Central memory CD8-positive, alpha-beta T cell (primary cell): ENCODE results near the gene DBN1.
A peak's percentile ranks its signal among the peaks of the same experiment; 100 is the strongest.

ENCODE experiments used
- ATAC-seq: fragments of 150-1000 bp; cut with Tn5 transposase; replicated peaks from 2 replicates; pipeline ENCODE4 v1.10.0; 2022; ENCODE audit warnings: mild to moderate bottlenecking, moderate FRiP score, moderate number of reproducible peaks; ENCODE audit not compliant: poor library complexity, severe bottlenecking; ENCODE audit errors: extremely low read depth
- DNase-seq, 2 donors: peaks; one replicate each; pipeline ENCODE4 v3.0.0; 2021; ENCODE audit warnings: low spot score in 2 of 2
- H3K27ac Mint-ChIP-seq: one replicate; pipeline ENCODE4 v1.8.0; 2022; ENCODE audit warnings: low read depth, mild to moderate bottlenecking, moderate library complexity, mixed read lengths
- H3K27me3 Mint-ChIP-seq: one replicate; pipeline ENCODE4 v1.8.0; 2022; ENCODE audit warnings: mixed read lengths
- H3K36me3 Mint-ChIP-seq: one replicate; pipeline ENCODE4 v1.8.0; 2022; ENCODE audit warnings: mild to moderate bottlenecking, moderate library complexity, mixed read lengths; ENCODE audit not compliant: insufficient read depth
- H3K4me1 Mint-ChIP-seq: one replicate; pipeline ENCODE4 v1.8.0; 2022; ENCODE audit warnings: mixed read lengths
- H3K4me3 Mint-ChIP-seq: one replicate; pipeline ENCODE4 v1.8.0; 2022; ENCODE audit warnings: mild to moderate bottlenecking, moderate library complexity, mixed read lengths
- H3K9me3 Mint-ChIP-seq: one replicate; pipeline ENCODE4 v1.8.0; 2022; ENCODE audit warnings: mixed read lengths

The DBN1 gene

DNA sequence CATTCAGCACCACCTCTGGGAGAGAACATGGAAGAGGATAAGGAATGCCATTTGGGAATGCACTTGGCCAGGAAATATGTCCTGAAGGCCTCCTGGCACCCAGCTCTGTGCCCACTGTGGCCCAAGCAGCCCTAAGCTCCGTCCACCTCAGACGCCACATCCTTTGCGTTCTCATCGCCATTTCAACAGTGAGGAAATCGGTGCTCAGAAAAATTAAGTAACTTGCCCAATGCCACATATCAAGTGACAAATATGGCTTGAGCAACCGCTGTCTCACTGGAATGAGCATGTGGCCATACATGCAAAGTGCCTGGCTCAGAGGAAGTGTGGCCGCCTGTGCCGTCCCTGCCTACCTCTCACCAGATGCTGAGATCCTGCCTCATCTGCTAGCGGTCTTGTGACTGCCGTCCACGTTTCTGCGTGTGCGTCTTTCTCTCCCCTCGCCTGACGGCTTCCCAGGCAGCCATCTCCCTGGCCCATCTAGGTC lies 37.2 kb upstream of the DBN1 start:
- H3K36me3 Mint-ChIP-seq = peaks cover 12% of the 10 kb centered on the region
- H3K9me3 Mint-ChIP-seq = no peaks in the 10 kb centered on the region
- H3K4me1 Mint-ChIP-seq = peaks cover 18% of the 10 kb centered on the region
- no peak overlapping the region for H3K4me3 Mint-ChIP-seq
- no peak for DNase-seq
- H3K27me3 Mint-ChIP-seq = no peaks in the 10 kb centered on the region
- H3K27ac Mint-ChIP-seq = no peak overlapping the region
- ATAC-seq = no peak

DNA sequence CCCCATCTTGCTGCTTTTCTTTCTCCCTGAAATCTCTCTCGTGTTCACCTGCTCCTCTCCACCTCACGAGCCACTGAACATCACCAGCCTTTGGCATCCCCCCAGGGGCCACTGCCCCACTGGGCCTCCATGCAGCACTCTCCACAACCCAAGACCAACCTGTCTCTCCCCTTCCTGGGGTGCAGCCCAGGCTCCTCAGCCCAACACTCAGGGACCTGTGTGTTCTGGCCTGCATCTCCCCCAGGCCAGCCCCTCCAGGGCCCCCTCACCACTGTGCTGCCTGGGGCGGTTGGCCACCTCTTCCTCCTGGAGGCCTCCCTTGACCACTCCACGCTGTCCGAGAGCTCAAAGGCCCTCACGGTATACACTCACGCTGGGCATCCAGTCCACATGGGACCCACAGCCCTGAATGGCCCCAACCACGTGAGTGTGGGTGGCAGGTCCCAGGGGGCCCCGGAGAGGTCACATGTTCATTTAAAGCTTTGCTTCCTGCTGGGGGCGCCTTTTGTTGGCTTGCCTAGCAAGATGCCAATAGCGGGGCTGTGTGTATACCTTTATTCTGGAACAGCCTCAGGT lies 36.6 kb upstream of the DBN1 start:
- DNase-seq (no peak), ATAC-seq (no peak)
- no peaks in the 10 kb centered on the region for H3K9me3 Mint-ChIP-seq
- H3K4me1 Mint-ChIP-seq = peaks cover 14% of the 10 kb centered on the region
- H3K36me3 Mint-ChIP-seq = peaks cover 13% of the 10 kb centered on the region
- no peaks in the 10 kb centered on the region for H3K27me3 Mint-ChIP-seq
- H3K27ac Mint-ChIP-seq = no peak overlapping the region
- peak overlapping the region; percentile 53 for H3K4me3 Mint-ChIP-seq

DNA sequence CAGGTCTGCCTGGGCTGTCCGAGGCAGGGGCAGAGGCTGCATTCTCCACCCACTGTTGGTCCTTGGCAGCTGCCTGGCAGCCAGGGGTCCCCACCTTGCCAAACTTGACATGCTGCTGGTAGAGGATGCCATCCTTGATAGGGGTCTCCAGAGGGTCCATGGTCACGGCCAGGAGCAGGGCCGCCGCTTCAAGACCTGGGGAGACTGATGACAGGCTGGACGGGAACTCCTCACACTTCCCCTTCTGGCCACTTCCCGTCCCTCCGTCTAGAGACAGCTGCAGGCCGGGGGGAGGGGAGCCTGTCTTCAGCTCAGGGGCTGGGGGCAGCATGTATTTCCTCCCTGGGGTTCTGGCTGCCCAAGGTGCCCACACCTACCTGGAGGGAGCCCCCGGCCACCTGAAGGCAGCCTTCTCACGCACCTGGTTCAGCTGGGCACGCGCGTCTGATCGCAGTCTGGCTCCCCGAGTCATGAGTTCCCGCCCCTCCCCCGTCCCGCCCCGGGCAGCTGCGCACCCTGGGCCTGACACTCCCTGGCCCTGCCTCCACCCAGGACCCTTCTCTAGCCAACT lies 36.0 kb upstream of the DBN1 start, which contains the start of gene DOK3:
TSS of gene DOK3 (minus strand) at position 446 of the 571 bp plus-strand sequence. CDS start at position 160, 286 bp downstream.
- H3K4me3 Mint-ChIP-seq = peak within 1 kb of the TSS; percentile 63
- no peaks in the 10 kb centered on the region for H3K27me3 Mint-ChIP-seq
- no peaks in the 10 kb centered on the region for H3K9me3 Mint-ChIP-seq
- H3K36me3 Mint-ChIP-seq = peaks cover 11% of the 10 kb centered on the region
- no peak within 1 kb of the TSS for H3K27ac Mint-ChIP-seq
- H3K4me1 Mint-ChIP-seq = peaks cover 13% of the 10 kb centered on the region
- DNase-seq (no peak), ATAC-seq (no peak)

DNA sequence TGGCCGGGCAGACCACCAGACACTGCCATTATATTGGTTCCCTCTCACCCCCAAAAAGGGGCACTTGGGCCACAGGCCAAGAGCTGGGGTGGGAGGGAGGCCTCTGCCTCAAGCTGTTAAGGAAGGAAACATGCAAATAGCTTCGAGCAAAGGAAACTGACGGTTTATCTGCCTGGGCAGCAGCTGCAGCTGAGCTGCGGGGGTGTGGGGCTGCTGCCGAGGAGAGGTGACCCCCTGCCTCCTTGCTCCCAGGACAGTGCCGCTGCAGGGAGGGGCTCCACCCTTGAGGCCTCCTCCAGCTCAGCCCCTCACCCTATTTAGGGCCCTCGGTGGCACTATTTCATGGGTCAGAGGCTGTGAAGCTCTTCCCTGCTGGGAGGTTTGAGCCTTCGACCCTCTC lies 35.4 kb upstream of the DBN1 start:
- H3K4me3 Mint-ChIP-seq = peak overlapping the region; percentile 63
- H3K27ac Mint-ChIP-seq = no peak overlapping the region
- H3K36me3 Mint-ChIP-seq = peaks cover 10% of the 10 kb centered on the region
- DNase-seq (no peak), ATAC-seq (no peak)
- H3K4me1 Mint-ChIP-seq = peaks cover 7% of the 10 kb centered on the region
- H3K27me3 Mint-ChIP-seq = no peaks in the 10 kb centered on the region
- no peaks in the 10 kb centered on the region for H3K9me3 Mint-ChIP-seq

DNA sequence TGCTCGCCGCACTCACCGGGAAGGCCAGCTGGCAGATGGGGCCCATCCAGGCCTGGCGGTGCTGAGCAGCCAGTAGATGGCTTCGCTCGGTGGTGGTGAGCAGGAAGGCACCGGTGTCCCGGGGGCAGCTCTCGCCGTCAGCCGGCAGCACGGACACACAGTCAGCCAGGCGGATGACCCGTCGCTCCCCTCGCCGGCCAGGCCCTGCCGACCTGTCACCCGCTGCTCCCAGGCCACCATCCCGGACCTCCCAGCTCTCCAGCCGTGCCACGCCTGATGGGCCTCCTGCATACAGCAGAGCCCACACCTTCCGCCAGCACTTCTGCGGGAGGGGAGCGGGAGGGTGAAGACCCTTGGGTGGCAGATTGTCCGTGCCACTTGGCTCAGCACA lies 34.8 kb upstream of the DBN1 start:
- H3K27me3 Mint-ChIP-seq = no peaks in the 10 kb centered on the region
- no peak for DNase-seq
- H3K27ac Mint-ChIP-seq = no peak overlapping the region
- peaks cover 9% of the 10 kb centered on the region for H3K36me3 Mint-ChIP-seq
- no peaks in the 10 kb centered on the region for H3K9me3 Mint-ChIP-seq
- H3K4me3 Mint-ChIP-seq = no peak overlapping the region
- ATAC-seq = no peak
- peaks cover 5% of the 10 kb centered on the region for H3K4me1 Mint-ChIP-seq

DNA sequence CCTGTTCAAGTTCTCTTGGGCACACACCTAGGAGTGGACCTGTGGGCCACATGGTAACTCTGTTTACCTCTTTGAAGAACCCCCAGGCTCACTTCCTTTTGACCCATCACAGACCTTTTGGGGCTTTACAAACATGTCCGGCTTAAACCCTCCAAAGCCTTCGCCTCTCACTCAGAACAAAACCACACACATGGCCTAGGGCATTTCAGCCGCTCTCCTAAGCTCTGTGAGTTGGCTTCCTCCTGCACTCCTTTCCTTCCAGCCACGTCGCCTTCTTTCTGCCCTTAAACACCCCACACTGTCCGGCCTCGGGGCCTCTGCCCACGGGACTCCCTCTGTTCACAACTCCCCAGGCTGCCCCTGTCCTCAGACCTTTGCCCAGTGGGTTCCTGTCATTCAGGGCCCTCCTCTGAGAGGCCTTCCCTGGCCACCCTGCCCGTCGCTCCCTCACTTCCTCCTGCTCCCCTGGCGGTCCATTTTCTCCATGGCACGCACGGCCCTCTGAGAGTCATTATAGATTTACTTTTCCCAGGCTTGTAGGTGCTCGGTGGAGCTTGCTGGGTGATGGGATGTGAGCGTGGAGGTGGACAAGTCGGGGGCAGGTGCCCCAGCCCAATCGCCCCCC lies 34.3 kb upstream of the DBN1 start:
- Mint-ChIP-seq H3K4me1 (peaks cover 5% of the 10 kb centered on the region), H3K27me3 (no peaks in the 10 kb centered on the region), H3K27ac (no peak overlapping the region), H3K9me3 (no peaks in the 10 kb centered on the region), H3K36me3 (peaks cover 8% of the 10 kb centered on the region), H3K4me3 (no peak overlapping the region)
- no peak for DNase-seq
- ATAC-seq = no peak

DNA sequence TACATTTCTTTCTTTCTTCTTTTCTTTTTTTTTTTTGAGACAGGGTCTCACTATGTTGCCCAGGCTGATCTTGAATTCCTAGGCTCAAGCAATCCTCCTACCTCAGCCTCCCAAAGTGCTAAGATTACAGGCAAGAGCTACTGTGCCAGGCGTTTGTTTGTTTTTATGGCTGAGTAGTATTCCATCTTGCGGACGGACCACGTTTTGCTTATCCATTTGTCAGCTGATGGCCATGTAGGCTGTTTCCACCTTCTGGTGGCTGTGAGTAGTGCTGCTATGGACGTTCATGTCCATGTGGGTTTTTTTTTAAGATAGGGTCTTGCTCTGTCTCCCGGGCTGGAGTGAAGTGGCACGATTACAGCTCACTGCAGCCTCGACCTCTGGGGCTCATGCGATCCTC lies 33.7 kb upstream of the DBN1 start:
- Mint-ChIP-seq H3K4me1 (peaks cover 5% of the 10 kb centered on the region), H3K9me3 (no peaks in the 10 kb centered on the region), H3K4me3 (no peak overlapping the region), H3K36me3 (peaks cover 8% of the 10 kb centered on the region), H3K27me3 (no peaks in the 10 kb centered on the region), H3K27ac (no peak overlapping the region)
- ATAC-seq (no peak), DNase-seq (no peak)

DNA sequence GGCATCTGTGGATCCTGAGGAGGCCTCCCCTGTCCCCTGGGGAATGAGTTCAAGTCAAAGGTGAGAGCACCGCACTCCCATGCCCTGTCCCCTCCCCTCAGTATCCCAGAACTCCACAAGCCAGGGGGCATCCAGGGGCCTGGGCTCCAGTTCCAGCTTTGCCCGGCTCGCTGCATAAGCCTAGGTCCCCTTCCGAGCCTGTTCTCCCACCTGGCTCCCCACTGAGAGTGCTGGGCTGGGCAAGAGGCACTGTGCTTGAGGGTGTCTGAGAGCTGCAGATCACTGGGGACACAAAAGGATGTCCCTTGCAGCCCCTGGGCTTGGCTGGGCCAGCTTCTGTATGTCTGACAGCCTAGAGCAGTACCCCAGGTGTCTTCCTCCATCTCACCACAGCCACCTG lies 31.6 kb upstream of the DBN1 start:
- DNase-seq (no peak), ATAC-seq (no peak)
- Mint-ChIP-seq H3K27ac (peak overlapping the region; percentile 20), H3K9me3 (no peaks in the 10 kb centered on the region), H3K27me3 (no peaks in the 10 kb centered on the region), H3K4me1 (peaks cover 10% of the 10 kb centered on the region), H3K4me3 (no peak overlapping the region), H3K36me3 (peaks cover 4% of the 10 kb centered on the region)

DNA sequence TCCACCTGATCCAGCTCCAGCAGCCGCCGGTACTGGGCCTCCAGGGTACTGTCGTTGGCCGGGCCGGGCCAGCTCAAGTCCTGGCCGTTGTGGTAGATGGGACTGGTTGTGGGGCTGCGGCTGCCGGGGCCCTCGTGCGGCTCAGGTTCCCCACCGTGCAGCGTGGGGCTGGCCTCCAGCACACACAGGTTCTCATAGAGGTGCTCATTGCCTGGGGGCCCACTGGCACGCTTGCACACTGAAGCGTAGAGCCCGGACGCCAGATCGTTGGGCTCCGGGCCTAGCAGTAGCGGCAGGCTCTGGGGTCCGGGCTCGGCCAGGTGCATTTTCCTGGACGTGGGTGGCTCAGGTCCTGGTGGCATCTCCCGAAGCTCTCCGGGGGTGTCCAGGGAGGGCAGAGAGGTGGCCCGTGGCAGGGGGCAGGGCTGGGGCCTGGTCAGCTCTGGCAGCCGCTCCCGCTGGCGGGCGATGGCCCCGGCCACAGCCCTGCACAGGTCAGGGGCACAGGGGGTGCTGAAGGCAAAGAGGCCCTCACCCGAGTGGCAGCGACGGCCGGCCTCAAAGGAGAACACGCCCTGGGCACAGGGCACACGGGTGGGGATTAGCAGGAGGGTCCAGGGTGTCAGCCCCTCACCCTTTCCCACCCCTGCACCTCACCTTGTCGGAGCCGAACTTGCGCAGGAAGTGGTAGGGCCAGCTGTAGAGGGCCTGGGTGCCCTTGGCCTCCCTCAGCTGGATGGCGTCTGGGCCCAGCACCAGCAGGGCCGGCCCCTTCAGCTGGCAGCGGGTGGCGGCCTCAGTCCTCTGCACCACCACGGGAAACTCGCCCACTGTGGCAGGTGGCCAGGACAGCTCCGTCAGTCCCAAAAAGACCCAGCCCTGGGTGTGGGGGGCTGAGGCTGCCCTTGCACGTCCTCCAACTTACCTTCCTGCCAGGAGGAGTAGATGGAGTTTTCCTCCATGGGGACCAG lies 30.9 kb upstream of the DBN1 start:
- no peak overlapping the region for H3K27ac Mint-ChIP-seq
- peaks cover 4% of the 10 kb centered on the region for H3K36me3 Mint-ChIP-seq
- no peak for ATAC-seq
- no peak for DNase-seq
- no peaks in the 10 kb centered on the region for H3K9me3 Mint-ChIP-seq
- H3K27me3 Mint-ChIP-seq = no peaks in the 10 kb centered on the region
- no peak overlapping the region for H3K4me3 Mint-ChIP-seq
- peaks cover 11% of the 10 kb centered on the region for H3K4me1 Mint-ChIP-seq

DNA sequence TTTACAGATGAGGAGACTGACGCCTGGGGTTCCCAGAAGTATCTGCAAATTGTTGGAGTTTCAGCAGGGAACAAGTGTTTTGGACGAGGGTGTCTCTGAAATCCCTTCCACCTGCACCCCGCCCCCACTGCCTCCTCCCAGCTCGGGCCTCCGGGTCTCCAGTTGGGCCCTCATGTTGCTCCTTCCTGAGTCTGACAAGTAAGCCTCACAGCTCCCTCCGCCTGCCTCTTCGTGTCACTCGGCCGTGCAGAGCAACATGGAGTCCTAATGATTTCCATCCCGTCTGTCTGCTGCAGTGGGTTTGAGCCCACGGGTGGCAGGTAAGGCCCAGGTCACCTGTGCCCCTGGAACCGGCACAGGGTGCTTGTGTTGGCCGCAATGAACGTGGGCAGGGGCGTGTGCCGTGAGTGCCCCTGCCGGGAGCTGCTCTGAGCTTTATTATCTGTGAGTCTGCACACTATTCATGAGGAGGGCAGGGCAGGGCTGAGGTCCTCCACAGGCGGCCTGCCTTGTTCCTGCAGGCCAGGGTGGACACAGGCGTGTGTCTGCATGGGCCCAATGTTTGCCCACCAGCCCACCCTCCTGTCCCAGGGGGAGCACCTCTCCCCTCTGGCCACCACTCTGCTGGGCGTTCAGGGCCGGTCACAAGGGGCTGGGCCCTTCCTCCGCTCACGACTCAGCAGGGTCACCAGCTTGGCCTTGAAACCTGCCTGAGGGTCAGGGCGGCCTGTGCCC lies 30.1 kb upstream of the DBN1 start:
- DNase-seq (no peak), ATAC-seq (no peak)
- Mint-ChIP-seq H3K9me3 (no peaks in the 10 kb centered on the region), H3K27me3 (no peaks in the 10 kb centered on the region), H3K36me3 (peaks cover 4% of the 10 kb centered on the region), H3K4me3 (no peak overlapping the region), H3K27ac (no peak overlapping the region), H3K4me1 (peaks cover 15% of the 10 kb centered on the region)

DNA sequence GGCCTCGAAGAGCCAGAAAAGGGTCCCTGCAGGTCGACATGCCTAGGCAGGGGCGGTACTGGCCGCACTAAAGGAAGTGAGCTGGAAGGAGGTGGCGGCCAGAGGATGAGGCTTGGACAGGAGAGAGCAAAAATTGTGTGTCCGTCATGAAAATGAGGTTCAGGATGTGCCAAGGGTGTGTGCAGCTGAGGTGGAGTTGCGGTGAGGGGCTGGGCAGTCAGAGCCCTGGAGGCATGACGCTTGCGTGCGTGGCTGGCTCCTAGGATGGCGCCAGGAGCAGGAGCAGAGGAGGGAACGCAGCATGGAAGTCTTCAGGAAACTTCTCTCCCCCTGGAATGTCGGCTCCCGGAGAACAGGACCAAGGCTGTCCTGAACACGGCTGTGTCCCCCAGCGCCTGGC lies 29.5 kb upstream of the DBN1 start:
- no peaks in the 10 kb centered on the region for H3K27me3 Mint-ChIP-seq
- peaks cover 21% of the 10 kb centered on the region for H3K4me1 Mint-ChIP-seq
- DNase-seq = no peak
- peak overlapping the region; percentile 33 for H3K27ac Mint-ChIP-seq
- H3K9me3 Mint-ChIP-seq = no peaks in the 10 kb centered on the region
- H3K4me3 Mint-ChIP-seq = no peak overlapping the region
- no peak for ATAC-seq
- peaks cover 6% of the 10 kb centered on the region for H3K36me3 Mint-ChIP-seq
